GM12801 (cell line): ENCODE data around the gene TBCD.

Experiments used
- TF ChIP-seq, protein P1 (sequence below): IDR thresholded peaks from one replicate; pipeline ENCODE4 v1.5.1; 2011; ENCODE audit warnings: control low read depth; ENCODE audit not compliant: insufficient read length; ENCODE audit errors: extremely low read depth

TBCD gene

DNA sequence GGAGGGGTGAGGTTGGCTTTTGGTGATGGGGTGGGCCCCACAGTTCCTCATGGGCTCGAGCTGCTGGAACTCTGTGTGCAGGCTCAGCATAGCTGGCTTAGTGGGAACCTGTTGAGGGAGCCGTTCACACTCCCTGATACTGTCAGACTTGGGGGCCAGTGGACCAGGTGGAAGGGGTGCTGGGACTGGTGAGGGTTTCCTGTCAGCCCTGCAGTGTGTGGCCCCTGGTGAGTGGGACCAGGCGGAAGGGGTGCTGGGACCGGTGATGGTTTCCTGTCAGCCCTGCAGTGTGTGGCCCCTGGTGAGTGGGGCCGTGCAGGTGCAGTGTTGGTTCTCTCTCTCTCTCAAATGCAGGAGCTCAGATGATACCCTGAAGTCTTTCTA lies 133.1 kb downstream of the TBCD start:
- TF ChIP-seq, protein P1, sequence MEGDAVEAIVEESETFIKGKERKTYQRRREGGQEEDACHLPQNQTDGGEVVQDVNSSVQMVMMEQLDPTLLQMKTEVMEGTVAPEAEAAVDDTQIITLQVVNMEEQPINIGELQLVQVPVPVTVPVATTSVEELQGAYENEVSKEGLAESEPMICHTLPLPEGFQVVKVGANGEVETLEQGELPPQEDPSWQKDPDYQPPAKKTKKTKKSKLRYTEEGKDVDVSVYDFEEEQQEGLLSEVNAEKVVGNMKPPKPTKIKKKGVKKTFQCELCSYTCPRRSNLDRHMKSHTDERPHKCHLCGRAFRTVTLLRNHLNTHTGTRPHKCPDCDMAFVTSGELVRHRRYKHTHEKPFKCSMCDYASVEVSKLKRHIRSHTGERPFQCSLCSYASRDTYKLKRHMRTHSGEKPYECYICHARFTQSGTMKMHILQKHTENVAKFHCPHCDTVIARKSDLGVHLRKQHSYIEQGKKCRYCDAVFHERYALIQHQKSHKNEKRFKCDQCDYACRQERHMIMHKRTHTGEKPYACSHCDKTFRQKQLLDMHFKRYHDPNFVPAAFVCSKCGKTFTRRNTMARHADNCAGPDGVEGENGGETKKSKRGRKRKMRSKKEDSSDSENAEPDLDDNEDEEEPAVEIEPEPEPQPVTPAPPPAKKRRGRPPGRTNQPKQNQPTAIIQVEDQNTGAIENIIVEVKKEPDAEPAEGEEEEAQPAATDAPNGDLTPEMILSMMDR: no peak

DNA sequence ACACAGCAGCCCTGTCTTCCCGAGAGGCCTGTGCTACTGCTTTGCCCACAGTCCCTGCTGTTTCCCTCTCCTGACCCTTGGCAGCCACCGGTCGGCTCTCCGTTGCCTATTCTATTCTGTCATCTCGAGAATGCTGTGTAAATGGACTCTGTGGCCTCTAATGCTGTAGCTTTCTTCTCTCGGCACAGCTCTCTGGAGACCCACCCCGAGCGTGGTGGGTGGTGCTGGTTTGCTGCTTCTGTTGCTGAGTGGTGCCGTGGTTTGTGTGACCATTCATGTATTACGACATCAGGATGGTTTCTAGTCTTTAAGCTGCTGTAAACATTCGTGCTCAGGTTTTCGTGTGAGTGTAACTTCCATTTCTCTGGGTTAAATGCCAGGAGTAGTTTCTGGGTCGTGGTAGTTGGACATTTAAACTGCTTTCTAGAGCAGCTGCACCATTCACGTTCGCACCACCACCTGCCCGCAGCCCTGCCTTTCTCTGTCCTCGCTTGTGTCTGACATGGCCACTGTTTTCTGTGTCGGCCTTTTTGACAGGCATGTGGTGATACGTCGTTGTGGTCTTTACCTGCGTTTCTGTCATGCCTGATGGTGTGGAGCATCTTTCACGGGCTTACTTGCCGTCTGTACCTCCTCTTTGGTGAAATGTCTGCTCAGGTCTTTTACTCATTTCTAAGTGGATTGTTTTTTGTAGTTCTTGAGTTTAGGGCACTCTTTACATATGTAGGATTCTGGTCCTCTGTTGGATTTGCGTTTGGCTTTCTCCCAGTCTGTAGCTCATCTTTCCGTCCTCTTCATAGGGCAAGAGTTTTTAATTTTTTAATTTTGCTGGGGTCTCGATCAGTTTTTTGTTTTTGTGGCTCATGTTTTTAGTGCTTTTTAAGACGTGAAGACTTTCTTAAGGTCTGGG lies 135.6 kb downstream of the TBCD start:
- TF ChIP-seq, protein P1: no peak

DNA sequence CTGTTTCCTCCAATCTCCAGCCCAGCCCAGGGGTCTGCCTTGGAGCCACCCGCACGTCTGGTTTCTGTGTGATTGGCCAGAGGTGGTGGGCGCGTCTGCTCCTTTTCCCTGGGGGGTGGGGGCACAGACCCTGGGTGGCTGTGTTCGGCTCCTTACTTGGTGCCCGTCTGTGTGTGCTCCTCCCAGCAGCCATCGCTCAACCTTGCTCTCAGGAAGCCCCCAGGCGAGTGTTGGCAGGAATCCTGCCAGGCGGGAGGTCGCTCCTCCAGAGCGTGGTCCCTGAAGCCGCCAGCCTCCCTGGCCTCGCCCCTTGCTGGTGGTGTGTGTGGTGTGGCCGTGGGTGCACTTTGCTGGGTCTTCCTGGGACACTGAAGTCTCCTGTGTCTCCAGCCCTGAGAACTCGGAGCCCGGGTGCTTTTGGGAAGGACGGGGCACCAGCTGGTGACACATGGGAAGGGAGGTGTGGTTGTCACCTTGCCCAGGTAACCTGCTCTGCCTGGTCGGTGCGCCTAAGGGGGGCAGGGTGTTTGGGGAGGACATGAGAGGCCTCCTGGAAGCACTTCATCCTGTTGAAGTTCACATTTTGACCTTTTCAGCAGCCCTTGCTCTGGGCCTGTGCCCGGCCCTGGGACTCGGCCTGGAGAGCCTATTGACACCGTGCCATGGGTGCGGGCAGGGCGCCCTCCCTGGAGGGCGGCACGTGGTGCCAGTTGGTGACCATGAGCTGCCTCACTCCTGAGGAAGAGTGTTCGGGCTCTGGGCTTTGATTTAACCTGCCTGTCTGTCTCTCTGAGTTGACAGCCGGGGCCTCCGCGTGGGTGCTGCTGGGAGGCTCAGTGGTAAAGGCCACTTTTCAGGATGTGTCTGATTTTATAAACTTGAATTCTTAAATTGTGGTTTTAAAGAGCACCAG lies 137.0 kb downstream of the TBCD start:
- TF ChIP-seq, protein P1: no peak

DNA sequence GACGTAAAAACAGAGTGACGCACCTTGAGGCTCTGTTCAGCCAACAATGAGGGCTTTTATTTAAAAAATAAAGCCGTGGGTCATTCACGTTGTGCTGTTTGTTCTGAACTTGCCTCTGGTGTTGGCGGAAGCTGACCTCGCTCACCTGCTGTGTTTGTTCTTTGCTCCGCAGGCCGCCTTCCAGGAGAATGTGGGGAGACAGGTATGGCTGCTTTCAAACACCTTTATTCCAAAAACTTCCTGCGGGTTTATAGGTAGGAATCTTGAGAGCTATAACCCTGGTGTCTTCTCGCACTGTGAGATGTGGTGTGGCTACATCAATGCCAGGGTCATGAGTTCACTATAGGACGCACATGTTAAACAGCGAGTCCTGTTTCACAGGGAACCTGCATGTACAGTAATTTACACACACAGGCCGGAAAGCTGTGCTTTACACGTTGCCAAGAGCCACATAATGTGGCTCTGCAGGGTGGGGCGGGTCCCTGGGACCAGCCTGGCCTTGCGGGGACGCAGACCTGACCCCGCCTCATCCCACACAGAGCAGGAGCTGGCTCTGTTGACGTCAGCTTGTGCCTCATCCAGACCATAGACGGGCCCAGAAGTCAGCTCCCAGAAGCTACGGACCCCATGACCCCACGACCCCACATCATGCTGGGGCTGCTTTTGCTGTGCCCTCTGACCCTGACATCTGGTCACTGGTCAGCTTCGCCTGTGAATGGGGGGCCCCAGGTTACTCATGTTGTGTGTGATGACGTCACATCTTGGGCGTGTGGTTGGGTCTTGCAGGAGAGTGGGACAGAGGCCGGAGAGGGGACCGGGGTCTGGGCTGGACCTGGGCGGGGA lies 137.9 kb downstream of the TBCD start:
- TF ChIP-seq, protein P1: no peak

DNA sequence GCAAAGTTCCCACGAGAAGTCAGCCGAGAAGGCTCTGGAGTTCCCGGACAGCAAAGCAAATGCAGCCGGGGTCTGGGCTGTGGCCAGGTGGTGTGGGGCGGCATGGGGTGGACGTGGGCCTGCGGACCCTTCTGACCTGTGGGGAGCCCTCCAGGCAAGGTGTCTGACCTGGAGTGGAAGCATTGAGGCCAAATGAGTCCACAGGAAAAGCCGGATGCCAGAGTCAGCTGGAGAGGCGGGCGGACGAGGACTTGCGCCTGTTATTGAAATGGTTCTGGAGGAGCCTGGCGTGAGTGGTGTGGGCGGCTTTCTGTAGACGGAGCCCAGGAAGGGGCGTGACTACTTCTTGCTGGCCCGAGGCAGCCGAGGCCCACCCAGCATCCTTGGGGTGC lies 138.5 kb downstream of the TBCD start:
- TF ChIP-seq, protein P1: no peak

DNA sequence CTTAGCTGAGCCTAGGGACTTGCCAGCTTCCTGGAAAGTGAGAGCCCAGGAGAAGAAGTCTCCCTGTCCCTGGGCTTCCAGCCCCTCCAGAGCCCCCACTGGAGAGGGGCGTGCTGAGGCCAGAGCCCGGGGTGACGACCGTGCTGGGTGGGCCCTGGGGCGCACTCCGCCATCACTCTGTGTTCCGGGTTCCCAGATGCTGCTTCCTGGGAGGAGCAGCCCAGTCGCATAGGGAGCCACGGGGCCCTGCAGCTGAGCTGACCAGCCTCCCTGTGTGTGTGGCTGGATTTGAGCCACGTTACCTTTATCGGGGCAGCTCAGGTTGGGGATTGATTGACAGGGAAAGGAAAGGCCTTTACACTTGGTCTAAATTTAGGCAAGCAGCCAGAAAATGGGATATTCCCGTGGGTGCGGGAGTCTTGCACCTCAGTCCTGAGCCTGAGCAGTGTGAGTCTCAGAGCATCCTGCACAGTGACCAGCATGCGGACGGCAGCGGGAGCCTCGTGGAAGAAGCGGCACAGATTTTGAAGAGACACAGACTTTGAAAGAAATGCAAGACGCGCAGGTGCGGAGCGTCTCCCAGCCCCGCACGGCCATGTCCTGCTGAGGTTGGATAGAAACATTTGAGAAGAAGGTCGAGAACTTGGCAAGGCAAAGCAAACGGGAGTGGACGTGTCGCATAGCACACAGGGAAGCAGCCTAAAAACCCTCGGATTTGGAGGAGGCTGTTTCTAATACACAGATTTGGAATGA lies 139.2 kb downstream of the TBCD start:
- TF ChIP-seq, protein P1: no peak
